AG04449 (cell line): Measurements from ENCODE around the gene OR52N1.

Experiments used
- CTCF ChIA-PET: fragments of 350-600 bp; formaldehyde crosslinking; extraction: SDS; loops from one replicate; lab custom pipeline; 2021; ENCODE audit warnings: antibody characterized with exemption; lab: Yijun Ruan, JAX
- POLR2A ChIA-PET: fragments of 400-600, 350-600 bp; formaldehyde crosslinking; extraction: SDS; loops from one replicate; lab custom pipeline; 2020; ENCODE audit warnings: antibody characterized with exemption, inconsistent platforms; lab: Yijun Ruan, JAX
- DNase-seq: peaks from one replicate; pipeline ENCODE4 v3.0.0-alpha.2; 2010; ENCODE audit warnings: low read depth, low spot score
- H3K4me3 ChIP-seq: 2 replicates; pipeline ENCODE4 v1.5.1; 2011; ENCODE audit warnings: low read depth, mild to moderate bottlenecking, control low read depth, low read length
- TF ChIP-seq, protein P1 (sequence below): IDR thresholded peaks from one replicate; pipeline ENCODE4 v1.5.1; 2011; ENCODE audit warnings: mild to moderate bottlenecking, moderate library complexity, low read length, control low read depth, inconsistent platforms; ENCODE audit not compliant: insufficient read depth; ENCODE audit errors: missing control alignments

Gene OR52N1

DNA sequence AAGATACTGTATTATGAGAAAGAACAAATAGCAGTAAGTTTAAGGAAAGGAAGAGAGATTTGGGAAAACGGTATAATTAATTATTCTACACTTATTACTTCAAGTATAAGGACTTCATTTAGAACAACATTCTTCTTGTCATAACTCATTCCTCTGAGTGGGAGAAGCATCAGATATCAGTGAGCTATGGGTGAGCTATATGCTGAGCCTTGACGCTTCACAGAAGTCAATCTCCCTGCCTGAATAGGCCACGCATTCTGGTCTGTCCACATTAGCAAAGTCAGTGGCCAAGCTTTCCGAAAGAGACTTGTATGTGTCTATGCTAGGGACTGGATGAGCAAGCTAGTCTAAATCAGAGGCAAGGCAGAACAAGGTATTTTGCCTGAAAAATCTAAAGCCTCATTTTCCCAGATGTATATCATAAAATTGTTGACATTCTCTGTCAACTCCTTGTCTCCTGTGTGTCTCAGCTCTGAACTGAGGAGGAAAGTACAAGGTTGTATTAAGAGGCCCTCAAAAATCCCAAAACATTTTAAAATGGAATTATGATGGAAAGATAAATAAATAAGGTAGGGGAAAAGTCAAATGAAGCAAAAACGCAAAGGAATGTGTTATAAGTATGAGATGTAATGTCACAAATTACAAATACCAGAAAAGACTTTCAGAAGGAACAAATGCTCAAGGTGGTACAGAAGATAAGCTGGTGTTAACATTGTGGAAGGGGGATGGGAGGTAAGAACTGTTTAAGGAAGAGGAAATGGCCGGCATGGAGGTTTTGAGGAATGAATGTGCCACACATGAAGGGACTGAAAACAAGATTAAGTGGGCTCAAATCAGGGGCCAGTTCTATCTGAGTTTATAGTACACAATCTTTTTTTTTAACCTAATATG lies 19.1 kb upstream of the OR52N1 start:
- CTCF ChIA-PET = interaction anchor here (0.6 to 3.1 kb wide), 5 partner anchors 211 to 680 kb away, joined by 3 to 30 read pairs (median 4); no protein-coding TSS in a partner anchor

DNA sequence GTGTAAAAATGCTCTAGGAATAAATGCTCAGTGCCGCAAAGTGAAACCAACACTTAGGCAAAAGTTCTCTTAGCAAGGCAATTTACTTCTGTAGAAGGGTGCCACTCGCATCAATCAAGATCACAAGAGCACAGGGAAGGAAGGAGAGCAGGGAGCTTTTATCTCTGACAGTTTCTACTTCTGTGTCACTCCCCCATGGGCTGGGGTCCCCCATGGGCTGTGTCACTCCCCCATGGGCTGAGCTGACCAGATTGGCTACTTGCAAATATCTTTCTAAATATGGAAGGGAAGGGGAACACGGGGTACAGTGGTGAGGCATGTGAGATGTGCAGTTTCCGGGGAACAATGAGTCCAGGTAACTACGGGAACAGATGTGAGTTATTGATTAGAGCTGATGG lies 18.1 kb upstream of the OR52N1 start:
- H3K4me3 ChIP-seq = peak overlapping the region; percentile 64
- ChIA-PET CTCF (interaction anchor here (0.6 to 3.1 kb wide), 4 partner anchors 210 to 429 kb away, joined by 3 to 30 read pairs (median 4); no protein-coding TSS in a partner anchor), POLR2A (interaction anchor here (0.7 kb wide), 1 partner anchor 373 kb away, joined by 3 read pairs; no protein-coding TSS in a partner anchor)
- DNase-seq = no peak
- TF ChIP-seq, protein P1, sequence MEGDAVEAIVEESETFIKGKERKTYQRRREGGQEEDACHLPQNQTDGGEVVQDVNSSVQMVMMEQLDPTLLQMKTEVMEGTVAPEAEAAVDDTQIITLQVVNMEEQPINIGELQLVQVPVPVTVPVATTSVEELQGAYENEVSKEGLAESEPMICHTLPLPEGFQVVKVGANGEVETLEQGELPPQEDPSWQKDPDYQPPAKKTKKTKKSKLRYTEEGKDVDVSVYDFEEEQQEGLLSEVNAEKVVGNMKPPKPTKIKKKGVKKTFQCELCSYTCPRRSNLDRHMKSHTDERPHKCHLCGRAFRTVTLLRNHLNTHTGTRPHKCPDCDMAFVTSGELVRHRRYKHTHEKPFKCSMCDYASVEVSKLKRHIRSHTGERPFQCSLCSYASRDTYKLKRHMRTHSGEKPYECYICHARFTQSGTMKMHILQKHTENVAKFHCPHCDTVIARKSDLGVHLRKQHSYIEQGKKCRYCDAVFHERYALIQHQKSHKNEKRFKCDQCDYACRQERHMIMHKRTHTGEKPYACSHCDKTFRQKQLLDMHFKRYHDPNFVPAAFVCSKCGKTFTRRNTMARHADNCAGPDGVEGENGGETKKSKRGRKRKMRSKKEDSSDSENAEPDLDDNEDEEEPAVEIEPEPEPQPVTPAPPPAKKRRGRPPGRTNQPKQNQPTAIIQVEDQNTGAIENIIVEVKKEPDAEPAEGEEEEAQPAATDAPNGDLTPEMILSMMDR = no peak

More for the DNA sequence above, 19.1 kb upstream of the OR52N1 start:
- POLR2A ChIA-PET = interaction anchor here (0.7 kb wide), 1 partner anchor 374 kb away, joined by 3 read pairs; no protein-coding TSS in a partner anchor
- TF ChIP-seq, protein P1 = no peak
- DNase-seq = no peak
- no peak overlapping the region for H3K4me3 ChIP-seq

DNA sequence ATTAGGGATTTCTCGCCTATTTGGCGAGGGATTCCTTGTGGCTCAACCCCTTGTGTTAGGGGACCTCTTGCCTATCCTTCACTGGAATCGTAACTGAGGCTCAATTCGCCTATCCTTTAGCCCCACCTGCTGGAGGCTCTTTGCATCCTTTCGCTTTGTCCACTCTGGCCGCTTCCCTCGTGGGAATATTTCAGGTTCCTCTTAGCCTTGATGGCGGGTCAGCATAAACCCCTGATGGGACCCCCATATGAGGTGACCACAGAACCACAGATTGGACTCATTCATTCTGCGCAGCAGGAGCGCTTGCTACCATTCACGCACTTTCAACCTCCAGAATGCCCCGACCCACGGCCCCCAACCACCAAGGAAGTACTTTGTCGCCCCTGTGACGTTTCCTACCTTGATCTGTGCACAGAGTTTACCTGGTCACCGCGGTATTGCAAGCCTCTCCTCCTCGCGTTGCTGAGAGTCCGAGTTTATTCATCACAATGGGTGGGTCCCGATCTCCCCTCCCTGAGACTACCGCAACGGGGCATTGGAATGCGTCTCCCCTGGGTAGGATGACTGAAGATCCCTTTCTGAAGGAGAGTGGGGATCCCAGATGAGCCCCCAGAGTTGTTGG lies 17.5 kb upstream of the OR52N1 start, which contains the start of gene OR52N2:
TSS of gene OR52N2 (plus strand) at position 425 of the 622 bp plus-strand sequence. CDS start 11,412 bp downstream, outside the sequence.
- peak; percentile 16 for DNase-seq
- POLR2A ChIA-PET = no interaction called here
- CTCF ChIA-PET = interaction anchor here (1.2 to 3.1 kb wide), 3 partner anchors 210 to 428 kb away, joined by 3 to 30 read pairs (median 4); no protein-coding TSS in a partner anchor
- H3K4me3 ChIP-seq = peak within 1 kb of the TSS; percentile 64
- TF ChIP-seq, protein P1 = peak; percentile 78

DNA sequence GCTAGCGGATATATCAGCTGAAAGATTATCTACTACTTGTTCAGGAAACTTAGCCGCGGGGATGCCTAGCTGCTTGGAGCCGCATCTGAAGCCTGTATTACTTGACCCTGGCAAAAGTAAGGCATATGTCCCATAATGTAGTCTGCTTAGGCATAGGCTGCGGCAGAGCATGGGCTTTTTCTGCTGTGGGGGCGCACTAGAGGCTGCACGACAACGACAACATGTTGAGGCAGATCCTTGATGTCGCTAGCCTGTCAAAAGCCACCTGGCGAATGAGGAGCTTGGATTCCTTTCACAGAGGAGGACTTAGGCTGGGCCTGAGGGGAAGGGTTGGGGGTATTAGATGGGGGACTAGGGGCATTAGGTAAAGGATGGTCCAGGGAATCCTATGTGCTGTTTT lies 16.5 kb upstream of the OR52N1 start:
- ChIA-PET CTCF (interaction anchor here (0.8 to 2.1 kb wide), 6 partner anchors 14 to 436 kb away, joined by 3 to 11 read pairs (median 4); no protein-coding TSS in a partner anchor), POLR2A (no interaction called here)
- TF ChIP-seq, protein P1 = no peak
- DNase-seq = no peak
- H3K4me3 ChIP-seq = no peak overlapping the region

DNA sequence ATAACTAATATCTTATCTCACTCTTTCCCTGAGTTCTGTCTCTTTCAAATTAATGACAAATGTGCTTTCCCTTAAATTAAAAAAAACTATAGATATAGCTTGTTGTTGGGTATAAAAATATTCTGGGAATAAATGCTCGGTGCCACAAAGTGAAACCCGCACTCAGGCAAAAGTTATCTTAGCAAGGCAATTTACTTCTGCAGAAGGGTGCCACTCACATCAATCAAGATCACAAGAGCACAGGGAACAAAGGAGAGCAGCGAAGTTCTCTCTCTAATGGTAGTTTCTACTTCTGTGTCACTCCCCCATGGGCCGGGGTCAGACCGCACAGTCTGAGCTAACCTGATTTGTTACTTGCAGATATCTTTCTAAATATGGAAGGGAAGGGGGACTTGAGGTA lies 12.9 kb upstream of the OR52N1 start:
- ChIA-PET POLR2A (no interaction called here), CTCF (interaction anchor here (2.2 kb wide), 1 partner anchor 328 kb away, joined by 12 read pairs; no protein-coding TSS in a partner anchor)
- no peak for DNase-seq
- H3K4me3 ChIP-seq = no peak overlapping the region
- TF ChIP-seq, protein P1 = no peak

DNA sequence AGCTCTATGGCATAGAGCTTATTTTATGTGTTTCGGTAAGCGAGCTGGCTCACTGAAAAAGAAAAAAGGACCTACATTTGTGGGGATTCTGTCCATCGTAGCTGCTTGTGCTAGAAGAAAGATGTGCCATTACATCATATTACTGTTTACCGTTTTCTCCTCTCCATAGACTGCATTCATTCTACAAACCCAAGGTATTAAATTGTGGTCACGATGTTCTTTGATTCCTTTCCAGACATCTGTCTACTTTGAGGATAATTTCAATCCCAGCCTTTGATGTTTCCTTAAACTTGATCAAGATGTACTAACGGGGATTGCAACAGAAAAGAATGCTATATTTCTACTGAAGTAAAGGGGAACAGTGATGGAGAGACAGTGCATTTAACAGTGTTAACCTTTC lies 5.5 kb upstream of the OR52N1 start:
- POLR2A ChIA-PET = no interaction called here

More for the DNA sequence above, 5.5 kb upstream of the OR52N1 start:
- DNase-seq = no peak
- TF ChIP-seq, protein P1 = no peak
- CTCF ChIA-PET = no interaction called here
- no peak overlapping the region for H3K4me3 ChIP-seq
